Gastroesophageal sphincter (tissue), 3 donors: ENCODE measurements around the gene CLIC3.

Experiments used
- EP300 ChIP-seq: sonication (generic); formaldehyde crosslinking; IDR thresholded peaks from one replicate; pipeline ENCODE4 v1.6.1; 2017; ENCODE audit warnings: antibody characterized with exemption, mild to moderate bottlenecking
- POLR2A ChIP-seq, 2 donors: fragments of 450-650 bp; IDR thresholded peaks; one replicate each; pipeline ENCODE4 v1.6.1; 2017; ENCODE audit warnings: antibody characterized with exemption in 2 of 2, mild to moderate bottlenecking in 2 of 2, moderate library complexity in 1 of 2
- POLR2AphosphoS5 ChIP-seq: sonication (generic); formaldehyde crosslinking; IDR thresholded peaks from one replicate; pipeline ENCODE4 v1.6.1; 2017; ENCODE audit warnings: antibody characterized with exemption
- TF ChIP-seq, protein P1 (sequence below), 4 experiments: fragments of 200-600 bp in 2 of 4; fragments of 450-650 bp in 2 of 4; sonication (generic) in 1 of 4; IDR thresholded peaks; one replicate each; pipeline ENCODE4 v1.5.1; 2017 to 2019; ENCODE audit warnings: antibody characterized with exemption in 4 of 4, mild to moderate bottlenecking in 2 of 4, moderate library complexity in 2 of 4

DNA sequence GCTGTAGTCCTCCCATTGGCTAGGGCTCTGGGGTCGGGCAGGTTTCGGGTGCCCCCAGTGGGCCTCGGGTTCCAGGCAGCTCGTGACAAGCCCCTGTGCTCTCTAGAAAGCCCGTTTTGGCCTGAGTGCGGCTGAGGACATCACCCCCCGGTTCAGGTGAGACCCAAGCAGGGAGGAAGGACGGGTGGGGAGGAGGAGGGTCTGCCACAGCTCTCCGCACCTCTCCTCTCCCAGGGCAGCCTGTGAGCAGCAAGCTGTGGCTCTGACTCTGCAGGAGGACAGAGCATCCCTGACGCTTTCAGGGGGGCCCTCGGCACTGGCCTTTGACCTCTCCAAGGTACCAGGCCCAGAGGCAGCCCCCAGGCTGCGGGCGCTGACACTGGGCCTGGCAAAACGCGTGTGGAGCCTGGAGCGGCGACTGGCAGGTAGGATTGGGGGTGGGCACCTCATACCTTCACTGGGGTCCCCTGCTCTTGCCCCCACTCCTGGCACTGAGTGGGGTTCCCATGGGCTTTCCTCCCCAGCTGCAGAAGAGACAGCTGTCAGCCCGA is 3.5 kb downstream of the CLIC3 start:
- TF ChIP-seq, protein P1, sequence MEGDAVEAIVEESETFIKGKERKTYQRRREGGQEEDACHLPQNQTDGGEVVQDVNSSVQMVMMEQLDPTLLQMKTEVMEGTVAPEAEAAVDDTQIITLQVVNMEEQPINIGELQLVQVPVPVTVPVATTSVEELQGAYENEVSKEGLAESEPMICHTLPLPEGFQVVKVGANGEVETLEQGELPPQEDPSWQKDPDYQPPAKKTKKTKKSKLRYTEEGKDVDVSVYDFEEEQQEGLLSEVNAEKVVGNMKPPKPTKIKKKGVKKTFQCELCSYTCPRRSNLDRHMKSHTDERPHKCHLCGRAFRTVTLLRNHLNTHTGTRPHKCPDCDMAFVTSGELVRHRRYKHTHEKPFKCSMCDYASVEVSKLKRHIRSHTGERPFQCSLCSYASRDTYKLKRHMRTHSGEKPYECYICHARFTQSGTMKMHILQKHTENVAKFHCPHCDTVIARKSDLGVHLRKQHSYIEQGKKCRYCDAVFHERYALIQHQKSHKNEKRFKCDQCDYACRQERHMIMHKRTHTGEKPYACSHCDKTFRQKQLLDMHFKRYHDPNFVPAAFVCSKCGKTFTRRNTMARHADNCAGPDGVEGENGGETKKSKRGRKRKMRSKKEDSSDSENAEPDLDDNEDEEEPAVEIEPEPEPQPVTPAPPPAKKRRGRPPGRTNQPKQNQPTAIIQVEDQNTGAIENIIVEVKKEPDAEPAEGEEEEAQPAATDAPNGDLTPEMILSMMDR (IDR thresholded peaks at IDR 0.05) = no peak
- TF ChIP-seq EP300 (no peak), POLR2AphosphoS5 (no peak), POLR2A (IDR thresholded peaks at IDR 0.05) (no peak)
